Neuronal stem cell (in vitro differentiated cells): ENCODE data around the gene CNOT3.

ENCODE experiments used
- DNase-seq: peaks from one replicate; pipeline ENCODE4 v3.0.0-alpha.2; 2013; ENCODE audit warnings: low spot score
- H2AFZ ChIP-seq: one replicate; pipeline ENCODE4 v1.6.1; 2013; ENCODE audit warnings: mild to moderate bottlenecking, low read length, inconsistent platforms
- H2AK5ac ChIP-seq: 2 replicates; pipeline ENCODE4 v1.6.1; 2013; ENCODE audit warnings: low read depth, mild to moderate bottlenecking, inconsistent platforms, low read length, moderate library complexity, mixed read lengths
- H2BK120ac ChIP-seq: 2 replicates; pipeline ENCODE4 v1.6.1; 2013; ENCODE audit warnings: low read depth, mild to moderate bottlenecking, inconsistent platforms, low read length, moderate library complexity, mixed read lengths
- H2BK12ac ChIP-seq: one replicate; pipeline ENCODE4 v1.6.1; 2013; ENCODE audit warnings: low read length, inconsistent platforms
- H2BK15ac ChIP-seq: 2 replicates; pipeline ENCODE4 v1.6.1; 2013; ENCODE audit warnings: mild to moderate bottlenecking, low read length, inconsistent platforms, mixed read lengths
- H2BK5ac ChIP-seq: one replicate; pipeline ENCODE4 v1.6.1; 2013; ENCODE audit warnings: inconsistent platforms, mild to moderate bottlenecking, low read length, moderate library complexity
- H3K14ac ChIP-seq: one replicate; pipeline ENCODE4 v1.6.1; 2013; ENCODE audit warnings: low read length, inconsistent platforms
- H3K18ac ChIP-seq: 2 replicates; pipeline ENCODE4 v1.6.1; 2013; ENCODE audit warnings: low read length, inconsistent platforms
- H3K23ac ChIP-seq: 2 replicates; pipeline ENCODE4 v1.6.1; 2013; ENCODE audit warnings: low read depth, mild to moderate bottlenecking, mixed read lengths, low read length, inconsistent platforms; ENCODE audit not compliant: poor library complexity
- H3K27ac ChIP-seq: replicated peaks from 3 replicates; pipeline ENCODE4 v1.5.1; 2013; ENCODE audit warnings: low read length, inconsistent platforms
- H3K27me3 ChIP-seq, 3 experiments: 2 replicates each; pipeline ENCODE4 v1.6.1; 2013; ENCODE audit warnings: low read length in 3 of 3, mild to moderate bottlenecking in 2 of 3, inconsistent platforms in 1 of 3, low read depth in 1 of 3, mixed read lengths in 1 of 3, moderate library complexity in 1 of 3; ENCODE audit not compliant: control insufficient read depth in 3 of 3, insufficient read depth in 3 of 3
- H3K36me3 ChIP-seq, 2 donors: replicated peaks in 1 of 2; 2 replicates each; pipeline ENCODE4 v1.6.1; 2013; ENCODE audit warnings: low read length in 2 of 2; ENCODE audit not compliant: control insufficient read depth in 2 of 2, insufficient read depth in 2 of 2
- H3K4ac ChIP-seq: 2 replicates; pipeline ENCODE4 v1.6.1; 2013; ENCODE audit warnings: inconsistent platforms, mild to moderate bottlenecking, low read length, moderate library complexity
- H3K4me1 ChIP-seq, 2 donors: 1 replicate in 1 of 2; 2 replicates in 1 of 2; pipeline ENCODE4 v1.6.1; 2013; ENCODE audit warnings: low read length in 2 of 2, low read depth in 1 of 2; ENCODE audit not compliant: control insufficient read depth in 2 of 2, insufficient read depth in 1 of 2
- H3K4me2 ChIP-seq: one replicate; pipeline ENCODE4 v1.6.1; 2013; ENCODE audit warnings: mild to moderate bottlenecking, low read length, inconsistent platforms; ENCODE audit not compliant: insufficient read depth, poor library complexity, severe bottlenecking
- H3K4me3 ChIP-seq, 2 donors: 2 replicates each; pipeline ENCODE4 v1.5.1; 2013; ENCODE audit warnings: low read length in 2 of 2, mild to moderate bottlenecking in 2 of 2, inconsistent platforms in 1 of 2, moderate library complexity in 1 of 2
- H3K79me1 ChIP-seq: one replicate; pipeline ENCODE4 v1.6.1; 2013; ENCODE audit warnings: low read depth, mild to moderate bottlenecking, inconsistent platforms, low read length, moderate library complexity
- H3K9ac ChIP-seq: one replicate; pipeline ENCODE4 v1.6.1; 2013; ENCODE audit warnings: mild to moderate bottlenecking, low read depth, low read length, inconsistent platforms; ENCODE audit not compliant: poor library complexity
- H3K9me3 ChIP-seq, 2 donors: replicated peaks in 1 of 2; 2 replicates each; pipeline versions ENCODE3 to v1.6.1; 2013; ENCODE audit warnings: low read length in 2 of 2, mild to moderate bottlenecking in 2 of 2, inconsistent platforms in 1 of 2, low read depth in 1 of 2, mixed read lengths in 1 of 2, moderate library complexity in 1 of 2; ENCODE audit not compliant: control insufficient read depth in 2 of 2, insufficient read depth in 1 of 2
- H4K8ac ChIP-seq: one replicate; pipeline ENCODE4 v1.6.1; 2013; ENCODE audit warnings: low read depth, mild to moderate bottlenecking, inconsistent platforms, low read length, moderate library complexity
- H4K91ac ChIP-seq: one replicate; pipeline ENCODE4 v1.6.1; 2013; ENCODE audit warnings: low read length, low read depth, mild to moderate bottlenecking, inconsistent platforms; ENCODE audit not compliant: poor library complexity
- WGBS, 2 donors: extraction: QIAGEN DNeasy Blood & Tissue Kit; methylation state at CpG; one replicate each; pipeline ENCODE4 v1.1.7; 2013; ENCODE audit warnings: missing lambda C conversion rate in 2 of 2, mixed read lengths in 1 of 2; ENCODE audit not compliant: insufficient read length in 2 of 2, insufficient replicate concordance in 1 of 2; ENCODE audit errors: extremely low coverage in 2 of 2; 5-methylcytosine and 5-hydroxymethylcytosine counted together

Gene CNOT3

GRCh38 chr19:54106716-54107115 is 30.8 kb upstream of the CNOT3 start:
- no peak overlapping the region for H2BK12ac ChIP-seq
- no peak overlapping the region for H3K14ac ChIP-seq
- peaks cover 0 to 2% of the 10 kb centered on the region in 2 donors for H3K4me1 ChIP-seq
- H3K18ac ChIP-seq: no peak overlapping the region
- no peak overlapping the region for H2AK5ac ChIP-seq
- H4K91ac ChIP-seq: no peak overlapping the region
- no peak for DNase-seq
- no peak overlapping the region for H3K27ac ChIP-seq
- H3K9ac ChIP-seq: no peak overlapping the region
- no peak overlapping the region for H2BK5ac ChIP-seq
- no peaks in the 10 kb centered on the region for H3K27me3 ChIP-seq
- no peak overlapping the region for H2BK120ac ChIP-seq
- H3K23ac ChIP-seq: no peak overlapping the region
- peaks cover 43 to 58% of the 10 kb centered on the region in 2 donors for H3K36me3 ChIP-seq
- H3K9me3 ChIP-seq: no peaks in the 10 kb centered on the region
- no peak overlapping the region for H2BK15ac ChIP-seq
- H3K4me3 ChIP-seq: no peak overlapping the region
- peaks cover 4% of the 10 kb centered on the region for H3K79me1 ChIP-seq
- no peak overlapping the region for H2AFZ ChIP-seq
- no CpG with 5 or more reads among the region's 15 CpGs for WGBS, 2 donors
- no peak overlapping the region for H4K8ac ChIP-seq
- no peak overlapping the region for H3K4me2 ChIP-seq
- H3K4ac ChIP-seq: no peak overlapping the region

- H4K8ac ChIP-seq: peak overlapping the region; percentile 48
- peak overlapping the region; percentile 78 for H2BK5ac ChIP-seq
- peaks cover 0 to under 1% of the 10 kb centered on the region in 2 donors for H3K4me1 ChIP-seq
- H3K4me2 ChIP-seq: no peak overlapping the region
- H3K18ac ChIP-seq: no peak overlapping the region
- H3K9me3 ChIP-seq: no peaks in the 10 kb centered on the region
- peaks cover 45 to 67% of the 10 kb centered on the region in 2 donors for H3K36me3 ChIP-seq
- H3K4me3 ChIP-seq: no peak overlapping the region
- no peaks in the 10 kb centered on the region for H3K27me3 ChIP-seq
- WGBS, 2 donors: no CpG with 5 or more reads among the region's 21 CpGs
- no peak overlapping the region for H3K9ac ChIP-seq
- peaks cover 2% of the 10 kb centered on the region for H3K79me1 ChIP-seq
- H2AFZ ChIP-seq: no peak overlapping the region
- no peak overlapping the region for H3K4ac ChIP-seq
- no peak overlapping the region for H2BK12ac ChIP-seq
- no peak overlapping the region for H2AK5ac ChIP-seq
- H3K23ac ChIP-seq: no peak overlapping the region
- no peak overlapping the region for H3K14ac ChIP-seq
- no peak overlapping the region for H2BK120ac ChIP-seq
- DNase-seq: no peak
- no peak overlapping the region for H3K27ac ChIP-seq
- H2BK15ac ChIP-seq: no peak overlapping the region
- no peak overlapping the region for H4K91ac ChIP-seq
These were observed 29.6 kb upstream of the CNOT3 start for GRCh38 chr19:54107876-54108490.

DNA sequence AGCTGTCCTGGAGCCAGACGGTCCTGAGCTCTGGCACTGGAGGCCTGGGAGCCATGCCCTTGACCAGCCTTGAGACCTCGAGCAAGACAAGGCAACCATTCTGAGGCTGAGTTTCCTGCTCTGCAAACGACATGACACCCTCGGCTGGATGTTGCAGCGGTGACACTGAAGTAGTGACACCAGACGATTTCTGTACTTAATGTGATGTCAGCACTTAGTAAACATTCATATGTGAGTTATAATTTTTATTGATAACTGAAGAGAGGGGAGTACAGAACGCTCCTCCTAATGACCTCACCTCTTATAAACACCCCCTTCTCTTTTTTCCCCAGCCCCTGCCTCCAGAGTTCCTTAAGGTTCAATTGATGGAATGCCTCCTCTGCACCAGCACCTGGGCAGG is 29.1 kb upstream of the CNOT3 start:
- Histone ChIP-seq H3K23ac (no peak overlapping the region), H2BK15ac (no peak overlapping the region), H2AFZ (no peak overlapping the region), H3K4me1 (no peaks in the 10 kb centered on the region), H3K9ac (no peak overlapping the region), H4K8ac (peak overlapping the region; percentile 48), H3K9me3 (no peaks in the 10 kb centered on the region), H2AK5ac (no peak overlapping the region), H4K91ac (no peak overlapping the region), H3K36me3 (peaks cover 48 to 72% of the 10 kb centered on the region in 2 donors), H3K18ac (no peak overlapping the region), H3K27me3 (no peaks in the 10 kb centered on the region), H3K27ac (no peak overlapping the region), H3K4ac (no peak overlapping the region), H2BK120ac (no peak overlapping the region), H3K4me2 (no peak overlapping the region), H2BK12ac (no peak overlapping the region), H3K4me3 (no peak overlapping the region), H3K79me1 (peaks cover 1% of the 10 kb centered on the region), H3K14ac (no peak overlapping the region), H2BK5ac (peak overlapping the region; percentile 78)
- no CpG with 5 or more reads among the region's 7 CpGs for whole genome bisulfite sequencing, 2 donors
- no peak for DNase-seq

- H3K36me3 ChIP-seq: peaks cover 48 to 78% of the 10 kb centered on the region in 2 donors
- no peak overlapping the region for H3K4ac ChIP-seq
These were observed 27.9 kb upstream of the CNOT3 start for GRCh38 chr19:54109651-54110050.

More at GRCh38 chr19:54109651-54110050, 27.9 kb upstream of the CNOT3 start:
- Histone ChIP-seq H3K18ac (no peak overlapping the region), H3K27me3 (no peaks in the 10 kb centered on the region), H3K23ac (peak overlapping the region; percentile 73), H4K91ac (no peak overlapping the region), H3K9me3 (no peaks in the 10 kb centered on the region), H4K8ac (no peak overlapping the region), H2BK15ac (no peak overlapping the region), H3K4me3 (no peak overlapping the region), H2BK12ac (no peak overlapping the region), H3K27ac (no peak overlapping the region), H2BK120ac (no peak overlapping the region), H2AFZ (no peak overlapping the region), H2BK5ac (no peak overlapping the region), H3K79me1 (peaks cover 3% of the 10 kb centered on the region), H3K4me1 (no peaks in the 10 kb centered on the region), H3K4me2 (no peak overlapping the region), H3K9ac (no peak overlapping the region), H3K14ac (no peak overlapping the region), H2AK5ac (no peak overlapping the region)
- DNase-seq: no peak
- WGBS, 2 donors: no CpG with 5 or more reads among the region's 6 CpGs
